Left lobe of liver (tissue), 2 donors: ENCODE results near the gene AP4B1. TPM values are rescaled to one million over a fixed set of nuclear protein-coding genes. Genes with fewer than 3 reads are reported as not detected.
"Not testable (repeated sequence)": the region's sequence is repeated elsewhere in the genome, so short reads cannot be mapped to it uniquely, and the experiment has no call there.

ENCODE experiments used
- ATAC-seq: fragments of 200-7000 bp; cut with Tn5 transposase; one replicate; pipeline ENCODE4 v1.9.1; 2020; ENCODE audit warnings: mild to moderate bottlenecking, moderate library complexity
- DNase-seq: peaks from one replicate; pipeline ENCODE4 v3.0.0-alpha.2; 2020; ENCODE audit warnings: low spot score
- total RNA-seq: library from RNA; stranded (reverse); gene quantifications from one replicate; pipeline ENCODE4 v1.2.1, GENCODE V29; 2021
- donor health status: DM: no; HTN: no; CAD: no; lungs with moderate emphysema.
- donor health status: DM: no; HTN: yes; CAD: no.

Gene AP4B1
- 6.4 TPM for total RNA-seq

DNA sequence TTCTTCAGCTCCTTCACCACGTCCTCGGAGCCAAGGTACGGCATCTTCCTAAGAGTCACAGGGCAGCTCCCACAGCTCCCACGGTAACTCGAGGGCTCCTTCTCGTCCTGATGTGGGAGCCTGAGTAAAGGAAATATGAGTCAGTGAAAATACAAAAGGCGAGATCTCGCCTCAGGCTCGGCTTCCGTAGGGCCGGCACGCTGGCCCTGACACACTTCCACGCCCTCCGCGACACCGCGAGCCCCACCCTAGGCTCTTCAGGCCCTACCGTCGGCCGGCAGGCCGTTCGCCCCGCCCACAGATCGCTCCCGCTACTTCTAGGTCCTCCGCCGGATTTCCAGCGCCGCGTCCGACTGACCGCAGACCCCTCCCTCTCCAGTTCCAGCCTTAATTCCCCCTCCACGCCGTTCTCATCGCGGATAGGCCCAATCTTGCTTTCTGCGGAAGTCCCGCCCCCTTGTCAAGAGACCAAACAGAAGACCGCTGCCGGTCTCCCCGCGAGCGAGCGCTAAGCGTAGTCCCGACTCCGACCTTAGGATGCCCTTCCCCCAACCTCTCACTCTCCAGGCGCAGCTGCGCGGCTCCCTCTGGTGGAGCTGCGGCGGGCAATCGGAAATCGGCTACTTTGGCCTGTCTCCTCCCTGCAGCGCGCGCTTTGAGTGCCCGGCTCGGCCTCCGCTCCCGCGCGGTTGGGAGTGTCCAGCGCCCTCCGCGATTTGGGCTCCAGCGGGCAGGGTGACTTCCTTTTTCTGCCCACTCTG, at the start of gene AP4B1, which contains the start of gene DCLRE1B:
AP4B1 (minus strand) TSS at position 126 of the 761 bp plus-strand sequence; CDS start at position 44, 82 bp downstream.
DCLRE1B (plus strand) TSS at position 653 of the 761 bp plus-strand sequence. CDS start 261 bp downstream, outside the sequence.
- ATAC-seq = peak; percentile 93

GRCh38 chr1:113951719-113952118, 47.1 kb upstream of the AP4B1 start:
- ATAC-seq (no peak), DNase-seq (no peak)

More for the DNA sequence above, at the start of gene AP4B1, which contains the start of gene DCLRE1B:
- DNase-seq = peak; percentile 99

- no peak for ATAC-seq
- DNase-seq = no peak
Measured at GRCh38 chr1:113950908-113951307, 46.3 kb upstream of the AP4B1 start.

GRCh38 chr1:113949007-113949406, 44.4 kb upstream of the AP4B1 start:
- peak; percentile 75 for DNase-seq
- peak; percentile 78 for ATAC-seq

DNA sequence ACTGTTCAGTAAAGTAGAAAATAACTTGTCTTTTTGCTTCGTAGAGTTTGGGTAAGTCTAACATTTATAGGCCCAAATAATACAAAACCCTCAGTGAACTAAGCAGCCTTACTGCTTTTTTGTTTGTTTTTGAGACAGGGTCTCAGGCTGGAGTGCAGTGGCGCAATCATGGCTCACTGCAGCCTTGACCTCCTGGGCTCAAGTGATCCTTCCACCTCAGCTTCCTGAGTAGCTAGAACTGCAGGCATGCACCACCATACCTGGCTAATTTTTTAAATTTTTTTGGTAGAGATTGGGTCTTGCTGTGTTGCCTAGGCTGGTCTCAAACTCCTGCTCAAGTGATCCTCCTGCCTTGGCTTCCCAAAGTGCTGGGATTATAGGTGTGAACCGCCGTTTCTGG, 43.6 kb upstream of the AP4B1 start:
- not testable (repeated sequence) for ATAC-seq, DNase-seq

DNA sequence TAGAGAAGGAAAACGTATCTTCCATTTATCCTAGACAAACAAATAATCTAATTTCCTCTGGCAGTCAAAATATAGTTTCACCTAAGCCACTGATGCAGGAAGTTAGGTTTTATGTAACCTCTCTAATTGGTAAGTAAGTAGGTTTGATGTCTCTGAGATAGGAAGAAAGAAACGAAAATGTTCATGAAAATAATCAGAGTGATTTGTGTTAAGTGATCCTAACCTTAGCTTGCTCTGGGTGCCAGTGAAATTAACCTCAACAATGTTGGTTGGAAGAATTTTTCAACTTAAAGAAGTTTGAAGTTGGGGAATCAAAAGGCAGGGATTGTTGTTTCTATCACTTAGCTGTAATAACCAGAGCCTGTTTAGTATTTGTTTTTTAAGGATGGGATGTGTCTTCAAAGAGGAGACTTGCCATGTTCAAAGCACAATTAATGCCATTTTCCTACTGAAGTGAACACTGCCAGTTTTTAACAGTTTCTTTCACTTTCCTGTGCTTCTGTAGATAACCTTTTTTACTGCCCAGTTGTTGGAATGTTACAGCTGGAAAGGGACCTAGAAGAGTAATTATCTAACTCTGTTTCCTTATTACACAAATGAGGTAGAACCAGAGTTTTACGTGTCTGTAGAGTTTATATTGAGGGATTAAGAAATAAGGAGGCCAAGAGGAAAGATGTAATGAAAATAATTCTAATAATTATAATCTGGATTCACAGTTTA, 42.9 kb upstream of the AP4B1 start:
- DNase-seq = no peak
- peak; percentile 30 for ATAC-seq

DNA sequence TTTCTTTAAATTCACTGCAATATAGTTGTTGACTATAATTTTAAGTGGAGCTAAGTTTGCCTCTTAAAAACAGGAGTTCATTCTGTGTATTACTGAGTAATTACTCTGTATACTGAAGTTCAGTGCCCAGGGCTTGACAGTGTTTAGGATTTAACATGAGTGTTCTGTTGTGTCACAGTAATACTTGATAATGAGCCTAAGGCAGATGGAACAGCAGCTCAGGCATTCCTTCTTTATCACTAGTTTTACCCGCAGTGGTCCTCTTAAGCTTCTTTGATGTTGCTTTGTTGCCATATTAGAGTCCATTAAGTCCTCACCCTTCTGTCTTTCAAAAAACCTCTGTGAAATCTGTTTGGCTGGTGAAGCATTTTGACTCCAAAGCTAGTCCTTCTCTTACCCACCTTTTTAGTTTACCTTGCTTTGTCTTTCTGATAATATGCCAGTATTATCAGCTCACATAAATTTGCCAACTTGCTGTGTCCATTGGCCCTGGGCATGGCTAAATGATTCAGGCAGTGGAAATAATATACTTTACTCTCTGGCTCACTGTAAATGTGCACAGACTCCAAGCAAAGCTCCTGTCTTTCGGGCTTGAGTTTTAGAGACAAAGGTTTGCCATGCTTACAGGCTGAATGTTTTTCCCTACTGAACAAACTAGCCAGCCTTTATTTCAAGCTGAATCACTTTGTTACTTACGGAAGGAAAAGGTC, 42.2 kb upstream of the AP4B1 start:
- ATAC-seq (peak; percentile 43), DNase-seq (no peak)

GRCh38 chr1:113946112-113946511, 41.5 kb upstream of the AP4B1 start:
- DNase-seq (no peak), ATAC-seq (no peak)

GRCh38 chr1:113945329-113945728, 40.7 kb upstream of the AP4B1 start:
- ATAC-seq = no peak
- DNase-seq = no peak

- no peak for DNase-seq
- ATAC-seq = no peak
Measured at GRCh38 chr1:113943028-113943811, 38.6 kb upstream of the AP4B1 start.

DNA sequence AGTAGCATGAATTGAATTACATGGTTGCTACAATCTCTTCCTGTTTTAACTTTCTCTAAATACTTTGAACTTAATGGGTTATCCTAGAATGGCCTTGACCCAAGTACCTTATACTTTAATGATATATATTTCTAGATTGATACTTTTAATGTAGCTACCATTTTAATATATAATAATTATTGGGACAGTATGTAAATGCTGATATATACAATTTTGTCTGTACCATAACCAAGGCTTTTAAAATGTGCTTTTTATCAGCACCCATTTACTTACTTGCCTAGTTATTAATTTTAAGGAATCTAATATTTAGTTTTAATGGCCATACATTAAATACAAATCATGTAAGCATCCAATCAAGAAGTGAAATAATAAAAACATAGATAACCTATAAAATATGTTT, 37.9 kb upstream of the AP4B1 start:
- DNase-seq = no peak
- ATAC-seq = no peak

- DNase-seq = peak; percentile 61
- ATAC-seq = peak; percentile 92
Measured at GRCh38 chr1:113941245-113941559, 36.6 kb upstream of the AP4B1 start.

GRCh38 chr1:113940365-113941244, 36.0 kb upstream of the AP4B1 start:
- ATAC-seq (peak; percentile 74), DNase-seq (no peak)

DNA sequence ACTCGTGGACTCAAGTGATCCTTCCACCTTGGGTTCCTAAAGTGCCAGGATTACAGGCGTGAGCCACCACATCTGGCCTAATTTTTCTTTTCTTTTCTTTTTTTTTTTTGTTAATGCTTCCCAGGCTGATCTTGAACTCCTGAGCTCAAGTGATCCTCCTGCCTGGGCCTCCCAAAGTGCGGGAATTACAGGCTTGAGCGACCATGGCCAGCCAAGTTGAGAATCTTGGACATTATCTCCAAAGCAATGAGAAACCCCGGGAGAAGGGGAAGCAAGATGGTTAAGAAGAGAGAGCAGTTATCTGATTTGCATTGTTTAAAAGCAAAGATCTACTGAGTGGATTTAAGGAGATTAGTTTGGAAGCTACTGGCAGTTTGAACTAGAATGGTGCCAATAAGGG, 33.6 kb upstream of the AP4B1 start:
- ATAC-seq (no peak), DNase-seq (no peak)

- DNase-seq (no peak), ATAC-seq (no peak)
Measured at GRCh38 chr1:113937146-113937545, 32.5 kb upstream of the AP4B1 start.

- ATAC-seq = no peak
- DNase-seq = no peak
Measured at GRCh38 chr1:113935970-113936369, 31.4 kb upstream of the AP4B1 start.

- DNase-seq (no peak), ATAC-seq (no peak)
Measured at GRCh38 chr1:113935176-113935575, 30.6 kb upstream of the AP4B1 start.

DNA sequence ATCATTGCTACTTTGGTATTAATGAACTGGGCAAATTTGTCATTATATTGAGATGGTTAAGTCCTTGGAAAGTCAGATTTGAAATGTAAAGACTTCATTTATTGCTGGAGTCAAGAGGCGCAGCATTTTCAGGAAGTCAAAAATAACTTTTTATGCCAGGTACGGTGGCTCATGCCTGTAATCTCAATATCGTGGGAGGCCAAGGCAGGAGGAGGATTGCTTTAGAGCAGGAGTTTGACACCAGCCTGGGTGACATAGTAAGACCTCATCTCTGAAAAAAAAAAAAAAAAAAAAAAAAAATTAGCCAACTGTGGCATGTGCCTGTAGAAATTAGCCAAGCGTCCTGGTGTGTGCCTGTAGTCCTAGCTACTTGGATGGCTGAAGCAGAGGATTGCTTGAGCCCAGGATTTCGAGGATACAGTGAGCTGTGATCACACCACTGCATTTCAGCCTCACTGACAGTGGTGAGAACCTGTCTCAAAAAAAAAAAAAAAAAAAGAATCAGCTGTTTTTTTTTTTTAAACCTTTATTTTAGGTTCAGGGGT, 30.0 kb upstream of the AP4B1 start:
- DNase-seq (no peak), ATAC-seq (no peak)

DNA sequence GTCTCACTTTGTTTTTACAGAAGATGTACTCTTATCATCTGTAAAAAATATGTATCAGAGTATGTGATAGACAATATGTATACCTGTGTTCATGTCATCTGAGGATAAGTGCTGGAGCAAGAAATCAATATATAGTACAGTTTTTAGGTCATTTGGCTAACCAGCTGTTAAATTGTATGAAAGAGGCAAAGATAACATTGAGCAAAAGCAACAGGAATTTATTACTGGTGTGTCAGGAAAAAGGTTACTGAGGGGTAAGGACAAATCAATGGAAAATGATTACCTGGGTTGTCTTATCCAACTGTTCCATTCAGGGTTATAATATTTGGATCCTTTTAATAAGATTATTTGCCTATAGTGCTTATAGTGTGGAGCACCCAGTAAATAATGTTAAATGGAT, 29.4 kb upstream of the AP4B1 start:
- ATAC-seq = no peak
- no peak for DNase-seq

DNA sequence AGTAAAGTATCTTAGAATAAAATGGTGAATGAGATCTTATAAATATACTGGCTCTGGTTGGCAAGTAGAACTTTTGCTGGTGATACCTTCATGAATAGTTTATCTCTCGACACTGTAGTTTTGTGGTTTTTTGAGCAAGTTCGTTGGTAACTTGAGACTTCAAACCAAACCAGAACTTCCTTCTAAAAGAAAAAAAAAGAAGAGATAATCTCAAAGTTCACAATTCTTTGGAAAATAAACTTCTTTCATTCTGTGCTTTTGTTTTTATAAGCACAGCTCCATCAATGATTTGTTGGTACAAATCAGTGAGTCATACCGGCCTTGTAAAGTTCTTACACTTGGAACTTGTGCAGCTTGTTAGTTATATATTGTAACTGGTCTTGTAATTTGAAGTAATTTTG, 26.9 kb upstream of the AP4B1 start:
- no peak for ATAC-seq
- no peak for DNase-seq
